ENCODE measurements around the gene MVB12B.
"Not testable (repeated sequence)": the region's sequence is repeated elsewhere in the genome, so short reads cannot be mapped to it uniquely, and the experiment has no call there.

MVB12B gene

DNA sequence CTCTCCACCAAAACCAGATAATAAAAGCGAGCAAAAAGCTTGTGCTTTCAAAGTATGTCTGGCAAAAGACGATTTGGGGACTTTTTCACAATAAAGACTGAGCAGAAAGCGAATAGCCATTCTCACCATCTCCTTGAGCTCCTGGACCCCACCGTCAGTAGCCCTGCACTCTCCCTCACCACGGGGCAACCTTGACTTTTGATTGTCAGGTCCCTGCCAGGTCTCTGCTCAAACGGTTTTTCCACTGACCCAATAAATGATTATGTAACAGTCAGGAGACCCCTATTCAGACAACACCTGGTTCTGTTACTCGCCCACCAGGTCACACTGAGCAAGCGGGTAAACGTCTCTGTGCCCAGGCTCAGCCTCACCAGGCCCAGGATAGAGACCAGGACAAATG, 131.3 kb downstream of the MVB12B start:
- no peak for DNase-seq

GRCh38 chr9:126459126-126459525, 132.5 kb downstream of the MVB12B start:
- DNase-seq: no peak

GRCh38 chr9:126459546-126459945, 132.9 kb downstream of the MVB12B start:
- DNase-seq: no peak

DNA sequence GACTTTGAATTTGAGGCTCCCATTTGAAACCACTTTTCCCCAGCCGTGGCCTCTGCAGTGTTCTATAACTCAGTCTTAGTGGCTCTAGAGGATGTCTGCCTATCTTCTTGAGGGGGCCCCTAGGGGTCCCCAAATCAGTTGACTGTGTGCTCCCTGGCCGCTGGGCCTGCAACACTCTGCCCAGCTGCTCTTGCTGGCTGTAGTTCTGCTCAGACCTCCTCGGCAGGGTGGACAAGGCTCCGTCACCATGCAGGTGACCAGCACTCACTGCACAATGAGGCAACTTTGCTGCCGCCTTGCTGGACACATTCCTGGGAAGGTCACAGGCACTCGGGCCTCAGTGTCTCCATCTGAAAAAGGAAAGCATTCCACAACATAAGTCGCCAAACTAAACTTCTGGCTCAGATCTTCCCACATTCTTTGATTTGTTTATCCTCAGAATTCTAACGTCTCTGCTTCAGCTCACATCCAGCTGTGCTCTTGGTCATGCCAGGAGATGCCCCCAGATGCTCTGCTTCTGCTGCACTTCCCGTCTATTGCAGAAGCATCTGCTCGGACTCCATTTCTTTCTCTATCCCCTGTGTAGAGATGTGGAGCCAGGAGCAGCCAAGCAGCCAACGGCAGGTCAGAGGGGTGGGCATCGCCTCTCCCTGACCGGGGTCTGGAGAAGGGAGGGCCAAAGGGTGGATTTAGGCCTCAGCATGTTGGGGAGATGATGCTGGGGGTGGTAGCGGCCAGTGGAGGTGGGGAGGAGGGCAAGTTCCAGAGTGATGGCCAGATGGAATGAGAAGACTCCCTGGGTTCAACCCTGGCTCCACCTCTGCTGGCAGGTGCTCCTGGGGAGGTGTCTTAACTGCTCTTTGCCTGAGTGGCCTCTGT, 133.6 kb downstream of the MVB12B start:
- DNase-seq: no peak

DNA sequence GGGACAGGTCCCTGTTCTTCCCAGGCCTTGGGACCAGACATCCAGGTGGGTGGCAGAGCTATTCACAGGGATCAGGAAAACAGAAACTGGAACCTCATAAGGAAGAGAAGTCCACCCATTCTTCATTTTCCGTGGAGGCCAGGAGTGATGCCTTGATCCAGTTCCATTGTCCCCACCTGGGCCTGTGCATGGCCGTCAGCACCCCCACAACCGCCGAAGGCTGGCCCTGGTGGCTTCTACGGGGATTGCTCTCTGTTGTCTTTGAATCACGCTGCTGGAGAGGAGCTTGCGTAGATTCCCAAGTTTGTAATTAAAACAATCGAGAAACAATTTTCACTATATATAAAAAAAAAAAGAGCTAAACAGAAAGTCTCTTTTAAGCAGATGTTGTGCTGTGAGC, 134.4 kb downstream of the MVB12B start:
- no peak for DNase-seq

DNA sequence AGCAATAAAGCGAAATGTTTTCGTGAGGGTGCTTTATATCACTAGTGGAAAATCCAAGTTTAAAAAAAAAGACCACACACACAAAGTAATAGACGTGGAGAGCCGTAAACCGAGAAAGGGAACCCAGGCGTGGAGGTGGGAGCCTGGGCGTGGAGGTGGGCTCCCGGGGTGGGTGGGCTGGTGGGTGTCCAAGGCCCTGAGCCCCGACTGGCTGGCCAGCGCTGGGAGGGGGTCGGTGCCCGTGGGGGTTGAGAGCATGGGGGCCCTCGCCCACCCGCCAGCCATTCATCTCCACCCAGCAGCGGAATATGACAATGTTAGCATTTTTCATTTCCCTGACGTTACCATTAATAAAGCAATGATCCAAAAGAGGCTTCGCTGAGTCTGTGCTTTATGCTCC, 135.0 kb downstream of the MVB12B start:
- no peak for DNase-seq

- DNase-seq: no peak
Observed at GRCh38 chr9:126462617-126463016, 136.0 kb downstream of the MVB12B start.

- no peak for DNase-seq
Observed at GRCh38 chr9:126463426-126463825, 136.8 kb downstream of the MVB12B start.

DNA sequence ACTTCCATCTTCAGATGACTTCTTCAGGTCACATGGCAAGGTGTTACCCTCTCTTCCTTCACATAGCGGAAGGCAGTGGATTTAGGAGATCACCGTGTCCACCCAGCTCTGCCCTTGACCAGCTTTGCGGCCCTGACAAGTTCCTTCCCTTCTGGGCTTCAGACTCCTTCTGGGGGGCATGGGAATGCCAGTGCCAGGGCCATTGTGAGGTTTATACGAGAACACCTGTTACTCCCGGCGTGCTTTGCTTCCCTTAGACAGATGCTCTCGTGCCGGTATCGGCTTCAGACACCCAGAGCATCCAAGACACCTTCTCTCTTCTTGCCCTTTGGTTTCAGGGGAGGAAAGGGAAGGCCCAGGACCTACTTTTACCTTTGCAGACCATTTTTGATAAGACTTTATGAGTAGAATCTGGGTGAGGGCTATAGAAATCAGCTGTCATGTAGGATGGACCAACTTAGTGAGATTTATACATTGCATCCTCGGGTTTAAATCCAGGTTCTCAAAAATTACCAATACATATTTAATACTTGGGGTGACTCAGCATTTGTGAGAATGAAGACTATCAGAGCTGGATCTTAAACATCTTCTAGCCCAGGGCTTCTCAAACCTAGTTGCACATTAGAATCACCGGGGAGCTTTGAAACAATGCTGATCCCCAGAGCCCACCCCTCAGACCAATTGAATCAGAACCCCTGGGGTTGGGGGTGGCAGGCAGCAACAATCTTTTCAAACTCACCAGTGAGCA, 138.2 kb downstream of the MVB12B start:
- DNase-seq: no peak

- no peak for DNase-seq
Observed at GRCh38 chr9:126465977-126466376, 139.3 kb downstream of the MVB12B start.

GRCh38 chr9:126468141-126468825, 141.7 kb downstream of the MVB12B start:
- DNase-seq: no peak

DNA sequence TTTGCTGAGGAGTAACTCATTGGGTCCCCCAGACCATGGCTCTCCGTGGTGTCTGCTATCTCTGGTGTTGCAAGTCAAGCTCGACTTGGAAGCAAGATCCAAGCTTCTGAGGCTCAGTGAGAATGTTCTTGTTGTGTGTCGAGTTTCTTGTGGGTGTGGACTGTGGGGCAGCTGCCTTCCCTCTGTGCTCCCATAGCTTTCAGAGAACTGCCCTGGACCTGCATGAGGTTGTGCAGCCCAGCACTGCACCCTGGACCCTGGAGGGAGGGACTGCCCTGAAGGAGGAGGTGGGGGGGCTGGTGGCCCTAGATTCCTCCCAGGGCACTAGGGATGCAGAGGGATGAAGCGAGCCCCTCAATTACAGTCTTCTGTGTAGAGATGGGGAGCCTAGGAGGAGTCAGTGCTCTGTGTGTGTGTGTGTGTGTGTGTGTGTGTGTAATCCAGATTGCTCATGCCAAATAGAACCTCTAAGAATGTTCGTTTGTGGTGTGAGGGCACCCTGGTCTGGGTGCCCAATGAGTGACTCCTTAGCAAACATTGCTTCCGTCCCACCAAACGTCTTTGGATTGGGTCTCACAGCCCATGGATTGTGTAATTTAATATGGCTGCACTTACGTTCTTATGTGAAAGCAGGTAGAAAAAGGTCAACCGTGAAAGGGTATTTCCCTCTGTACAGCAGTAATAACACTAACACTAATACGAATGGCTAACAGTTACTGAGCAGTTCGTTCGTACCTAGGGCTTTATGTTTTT, 143.8 kb downstream of the MVB12B start:
- DNase-seq: no peak

DNA sequence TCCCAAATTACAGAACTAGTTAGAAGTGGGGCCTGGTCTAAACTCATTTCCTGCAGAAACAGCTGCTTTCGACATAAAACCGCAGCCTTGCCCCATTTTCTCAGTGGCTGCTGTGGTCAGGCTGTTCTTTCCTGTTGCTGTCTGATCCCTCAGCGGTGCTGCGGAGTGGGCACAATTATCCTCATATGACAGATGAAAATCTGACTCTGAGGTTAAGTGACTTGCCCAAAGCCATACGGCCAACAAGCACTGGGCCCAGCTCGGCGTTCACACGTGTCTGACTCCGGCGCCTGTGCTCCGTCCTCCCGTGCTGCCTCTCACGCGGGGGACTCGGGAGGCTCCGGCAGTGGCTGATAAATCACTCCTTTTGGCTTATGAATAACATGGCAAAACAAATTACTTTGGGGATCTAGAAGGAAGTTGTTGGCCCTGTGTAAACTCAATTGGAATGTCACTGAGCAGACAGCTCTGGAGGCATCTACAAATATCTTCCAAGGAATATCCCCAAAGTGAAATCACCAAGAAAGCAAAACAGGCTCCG, 144.5 kb downstream of the MVB12B start:
- no peak for DNase-seq

GRCh38 chr9:126472198-126472947, 145.7 kb downstream of the MVB12B start:
- DNase-seq: no peak

DNA sequence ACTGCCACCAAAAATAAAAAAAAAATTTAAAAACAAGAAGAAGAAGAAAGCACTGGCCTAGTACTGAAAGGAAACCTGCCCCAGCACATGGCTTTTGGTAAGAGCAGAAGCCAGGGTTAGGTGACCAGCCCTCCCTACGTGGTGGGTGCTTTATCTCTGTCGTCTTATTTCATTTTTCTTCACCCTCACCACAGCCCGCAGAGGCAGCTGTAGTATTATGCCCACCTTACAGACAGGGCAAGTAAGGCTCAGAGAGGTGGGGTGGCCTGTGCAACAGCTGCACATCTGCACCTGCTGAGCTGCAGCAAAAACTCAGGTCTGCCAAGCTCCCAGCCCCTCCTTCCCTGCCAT, 146.3 kb downstream of the MVB12B start:
- no peak for DNase-seq

GRCh38 chr9:126474206-126474765, 147.7 kb downstream of the MVB12B start:
- DNase-seq: no peak

DNA sequence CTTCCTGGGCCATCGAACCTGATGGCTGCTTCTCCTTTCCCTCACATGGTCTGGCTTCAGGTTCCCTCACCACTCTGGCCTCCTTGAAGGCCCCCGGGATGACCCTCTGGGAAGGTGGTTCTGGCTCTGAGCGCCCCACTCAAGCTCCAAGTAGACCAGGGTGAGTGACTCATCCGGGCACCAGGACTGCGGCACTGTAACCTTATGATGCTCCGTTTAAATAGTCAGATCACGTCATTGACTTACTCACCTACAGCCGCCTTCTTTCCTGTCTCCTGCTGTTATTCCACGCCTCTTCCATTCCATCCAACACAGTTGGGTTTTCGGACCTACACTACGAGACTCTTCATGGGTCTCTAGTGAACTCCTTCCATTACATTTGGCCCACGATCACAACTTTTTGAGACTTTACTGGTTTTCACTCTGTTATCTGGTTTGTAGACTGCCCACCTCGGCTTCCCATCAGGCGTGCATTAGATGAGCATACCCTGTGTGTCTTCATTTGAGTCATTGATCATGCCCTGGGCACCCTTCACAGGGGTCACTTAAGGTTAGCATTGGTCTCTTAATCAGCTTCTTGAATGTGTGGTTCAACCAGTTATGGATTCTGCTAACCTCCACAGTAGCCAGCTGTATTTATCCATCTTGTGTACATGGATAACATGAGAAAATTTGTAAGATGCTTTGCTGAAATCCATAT, 148.3 kb downstream of the MVB12B start:
- DNase-seq: no peak

GRCh38 chr9:126475933-126476555, 149.4 kb downstream of the MVB12B start:
- DNase-seq: no peak

DNA sequence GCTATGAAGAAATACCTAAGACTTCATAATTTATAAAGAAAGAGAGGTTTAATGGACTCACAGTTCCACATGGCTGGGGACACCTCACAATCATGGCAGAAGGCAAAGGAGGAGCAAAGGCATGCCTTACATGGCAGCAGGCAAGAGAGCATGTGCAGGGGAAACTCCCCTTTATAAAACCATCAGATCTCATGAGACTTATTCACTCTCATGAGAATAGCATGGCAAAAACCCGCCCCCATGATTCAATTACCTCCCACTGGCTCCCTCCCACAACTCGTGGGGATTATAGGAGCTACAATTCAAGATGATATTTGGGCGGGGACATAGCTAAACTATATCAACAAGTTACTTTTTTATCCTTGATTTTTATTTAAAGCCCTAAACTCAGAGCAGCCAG, 150.8 kb downstream of the MVB12B start:
- not testable (repeated sequence) for DNase-seq

DNA sequence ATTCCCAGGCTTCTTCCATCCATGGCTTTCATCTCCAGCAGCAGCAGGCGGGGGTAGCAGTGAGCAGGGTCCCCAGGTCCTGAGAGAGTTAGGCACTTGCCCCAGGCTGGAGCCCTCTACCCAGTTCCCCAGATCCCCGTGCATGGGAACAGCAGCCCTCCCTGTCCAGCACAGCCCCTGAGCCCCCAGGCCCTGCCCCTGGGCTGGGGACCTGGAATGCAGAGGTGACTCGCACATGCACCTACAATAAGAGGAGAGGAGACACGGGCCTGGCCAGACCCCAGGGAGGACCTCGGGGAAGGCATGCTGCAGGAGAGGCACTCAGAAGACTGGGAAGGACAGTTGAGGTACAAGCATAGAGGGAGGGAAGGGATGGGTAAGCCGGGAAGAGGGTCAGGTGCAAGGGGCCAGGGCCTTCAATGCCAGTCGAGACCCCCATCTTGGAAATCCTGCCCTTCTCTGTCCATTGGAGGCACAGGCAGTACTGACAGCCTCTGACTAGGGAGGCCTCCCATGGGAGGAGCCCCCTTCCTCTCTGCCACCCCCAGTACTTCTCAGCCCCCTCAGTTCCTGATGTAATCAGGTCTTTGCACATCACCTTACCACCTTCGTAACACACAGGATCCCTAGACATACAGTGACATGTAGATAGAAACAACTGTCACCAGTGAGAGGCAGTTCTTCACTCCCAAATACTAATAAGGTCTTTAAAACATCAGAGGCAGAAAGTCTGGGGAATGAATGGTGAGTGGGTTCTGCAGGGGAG, 151.8 kb downstream of the MVB12B start:
- DNase-seq: no peak

All from NCI-H1436 treated with DMSO at 0.1 percent for 48 hours (cell line).